Measurements from ENCODE around the gene CLSTN3. TPM values are rescaled to one million over a fixed set of nuclear protein-coding genes. Genes with fewer than 3 reads are reported as not detected.
"Not testable (repeated sequence)": the region's sequence is repeated elsewhere in the genome, so short reads cannot be mapped to it uniquely, and the experiment has no call there.

CLSTN3 gene
- total RNA-seq, 4 donors from 2014 or later: 18.0 to 53.4 (median 37.3) TPM

DNA sequence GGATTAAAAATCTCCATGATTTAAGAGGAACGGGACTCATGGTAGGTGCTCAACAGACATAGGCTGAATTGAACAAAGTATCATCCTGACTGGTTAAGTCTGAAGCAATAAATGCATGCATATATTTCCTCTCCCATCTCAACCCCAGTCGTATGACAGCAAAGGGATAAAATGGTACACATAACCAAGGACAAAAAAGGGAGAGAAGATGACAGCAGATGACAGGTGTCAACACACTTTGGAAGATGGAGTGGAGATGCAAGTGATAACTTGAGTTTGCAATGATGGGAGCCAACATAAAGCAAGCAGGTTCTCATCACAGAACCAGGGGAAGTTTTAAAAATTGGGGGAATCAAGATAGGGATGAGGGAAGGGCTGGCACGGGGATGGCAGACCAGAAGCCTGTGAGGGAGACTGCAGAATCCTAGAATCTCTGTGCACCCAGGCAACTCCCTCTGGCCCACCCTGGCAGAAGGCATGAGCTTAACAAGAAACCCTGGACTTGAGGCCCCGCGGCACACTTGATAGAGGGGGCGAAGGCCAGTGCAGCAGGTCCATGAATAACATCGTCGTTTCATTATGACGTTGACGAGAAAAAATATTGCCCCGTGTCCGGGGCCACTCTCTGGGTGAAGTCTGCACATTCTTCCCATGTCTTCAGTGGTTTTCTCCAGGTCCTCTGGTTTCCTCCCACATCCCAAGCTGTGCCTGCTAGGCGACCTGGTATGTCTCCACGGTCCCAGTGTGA lies 26.2 kb upstream of the CLSTN3 start:
- peaks cover 0 to 3% of the 10 kb centered on the region in 2 donors for H3K36me3 ChIP-seq
- H3K27ac ChIP-seq: no peak overlapping the region
- H3K4me1 ChIP-seq: peaks cover 5 to 8% of the 10 kb centered on the region in 2 donors
- H3K27me3 ChIP-seq: no peaks in the 10 kb centered on the region
- no peak for DNase-seq
- H3K9me3 ChIP-seq: no peaks in the 10 kb centered on the region
- TF ChIP-seq, protein P1, sequence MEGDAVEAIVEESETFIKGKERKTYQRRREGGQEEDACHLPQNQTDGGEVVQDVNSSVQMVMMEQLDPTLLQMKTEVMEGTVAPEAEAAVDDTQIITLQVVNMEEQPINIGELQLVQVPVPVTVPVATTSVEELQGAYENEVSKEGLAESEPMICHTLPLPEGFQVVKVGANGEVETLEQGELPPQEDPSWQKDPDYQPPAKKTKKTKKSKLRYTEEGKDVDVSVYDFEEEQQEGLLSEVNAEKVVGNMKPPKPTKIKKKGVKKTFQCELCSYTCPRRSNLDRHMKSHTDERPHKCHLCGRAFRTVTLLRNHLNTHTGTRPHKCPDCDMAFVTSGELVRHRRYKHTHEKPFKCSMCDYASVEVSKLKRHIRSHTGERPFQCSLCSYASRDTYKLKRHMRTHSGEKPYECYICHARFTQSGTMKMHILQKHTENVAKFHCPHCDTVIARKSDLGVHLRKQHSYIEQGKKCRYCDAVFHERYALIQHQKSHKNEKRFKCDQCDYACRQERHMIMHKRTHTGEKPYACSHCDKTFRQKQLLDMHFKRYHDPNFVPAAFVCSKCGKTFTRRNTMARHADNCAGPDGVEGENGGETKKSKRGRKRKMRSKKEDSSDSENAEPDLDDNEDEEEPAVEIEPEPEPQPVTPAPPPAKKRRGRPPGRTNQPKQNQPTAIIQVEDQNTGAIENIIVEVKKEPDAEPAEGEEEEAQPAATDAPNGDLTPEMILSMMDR (IDR thresholded peaks at IDR 0.05): no peak
- TF ChIP-seq POLR2A (IDR thresholded peaks at IDR 0.05): no peak
- H3K4me3 ChIP-seq (replicated peaks in 1 of 3): no peak overlapping the region
- WGBS, 2 donors: 94 to 95% methylated on average over 14 of the region's 14 CpGs
- intact Hi-C loops (cut with DNase I): loop anchor here (5.0 kb wide), 1 partner anchor 42 kb away; the partner anchor contains the start of gene C1S

DNA sequence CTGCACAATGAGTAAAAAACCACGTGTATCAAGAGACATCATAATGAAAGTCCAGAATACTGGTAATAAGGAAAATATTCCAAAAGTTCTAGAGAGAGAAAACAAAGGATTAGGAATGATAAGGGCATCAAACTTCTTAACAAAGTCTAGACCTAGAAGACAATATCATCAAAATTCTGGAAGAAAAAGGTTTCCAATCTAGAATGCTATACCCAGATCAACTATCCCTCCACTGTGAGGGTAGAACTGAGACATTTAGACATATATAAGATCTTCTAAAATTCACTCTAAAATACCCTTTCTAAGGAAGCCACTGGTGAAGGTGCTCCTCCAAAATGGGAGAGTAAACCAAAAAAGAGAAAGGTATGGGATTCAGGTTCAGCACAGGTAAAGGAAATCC lies 24.1 kb upstream of the CLSTN3 start:
- Histone ChIP-seq H3K9me3 (no peaks in the 10 kb centered on the region), H3K36me3 (no peaks in the 10 kb centered on the region), H3K4me1 (peaks cover 5 to 14% of the 10 kb centered on the region in 2 donors), H3K27ac (no peak overlapping the region), H3K27me3 (no peaks in the 10 kb centered on the region), H3K4me3 (replicated peaks in 1 of 3) (no peak overlapping the region)
- intact Hi-C loops (cut with DNase I): no loop called here
- DNase-seq: no peak
- WGBS, 2 donors: 88 to 91% methylated on average over 1 of the region's 1 CpG
- TF ChIP-seq POLR2A (IDR thresholded peaks at IDR 0.05): no peak
- TF ChIP-seq, protein P1 (IDR thresholded peaks at IDR 0.05): no peak

DNA sequence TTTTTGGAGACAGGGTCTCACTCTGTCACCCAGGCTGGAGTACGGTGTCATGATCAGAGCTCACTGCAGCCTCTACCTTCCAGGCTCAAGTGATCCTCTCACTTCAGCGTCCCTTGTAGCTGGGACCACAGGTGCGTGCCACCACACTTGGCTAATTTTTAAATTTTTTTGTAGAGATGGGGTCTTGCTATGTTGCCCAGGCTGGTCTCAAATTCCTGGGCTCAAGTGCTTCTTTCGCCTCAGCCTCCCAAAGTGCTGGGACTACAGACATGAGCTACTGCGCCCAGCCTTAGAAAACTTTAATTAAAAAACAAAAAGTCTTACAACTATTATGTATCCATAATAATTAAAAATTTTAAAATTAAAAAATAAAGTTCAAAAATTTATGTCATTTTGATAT lies 23.0 kb upstream of the CLSTN3 start:
- H3K27ac ChIP-seq: peak overlapping the region in 2 of 3 donors; percentile 80 to 87
- DNase-seq; H3K27me3 ChIP-seq; H3K4me3 ChIP-seq (replicated peaks in 1 of 3); H3K9me3 ChIP-seq; intact Hi-C loops (cut with DNase I); H3K36me3 ChIP-seq: not testable (repeated sequence)
- peaks cover 5 to 14% of the 10 kb centered on the region in 2 donors for H3K4me1 ChIP-seq
- 97 to 98% methylated on average over 5 of the region's 5 CpGs for WGBS, 2 donors

DNA sequence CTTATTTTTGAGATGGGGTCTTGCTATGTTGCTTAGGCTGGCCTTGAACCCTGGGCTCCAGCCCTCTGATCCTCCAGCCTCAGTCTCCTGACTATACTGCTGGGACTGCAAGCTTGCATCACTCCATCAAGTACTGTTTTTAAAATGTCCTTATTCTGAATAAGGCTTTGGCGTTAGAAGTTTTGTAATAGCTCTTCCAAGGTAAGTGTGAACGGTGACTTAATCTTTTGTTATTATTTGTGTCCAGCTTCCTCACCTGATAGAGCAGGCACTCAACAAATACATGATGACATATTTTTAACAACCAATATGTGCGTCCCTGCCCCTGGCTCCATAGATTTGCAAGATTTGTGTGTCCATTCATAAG lies 22.6 kb upstream of the CLSTN3 start:
- Histone ChIP-seq H3K27me3 (no peaks in the 10 kb centered on the region), H3K4me1 (peaks cover 5 to 14% of the 10 kb centered on the region in 2 donors), H3K4me3 (replicated peaks in 1 of 3) (peak overlapping the region in 2 of 3 donors; percentile 34 to 39), H3K36me3 (no peaks in the 10 kb centered on the region), H3K27ac (peak overlapping the region in 2 of 3 donors; percentile 80 to 87), H3K9me3 (no peaks in the 10 kb centered on the region)
- TF ChIP-seq POLR2A (IDR thresholded peaks at IDR 0.05): no peak
- TF ChIP-seq, protein P1 (IDR thresholded peaks at IDR 0.05): no peak
- 55 to 56% methylated on average over 3 of the region's 3 CpGs for WGBS, 2 donors
- intact Hi-C loops (cut with DNase I): no loop called here
- DNase-seq: no peak

DNA sequence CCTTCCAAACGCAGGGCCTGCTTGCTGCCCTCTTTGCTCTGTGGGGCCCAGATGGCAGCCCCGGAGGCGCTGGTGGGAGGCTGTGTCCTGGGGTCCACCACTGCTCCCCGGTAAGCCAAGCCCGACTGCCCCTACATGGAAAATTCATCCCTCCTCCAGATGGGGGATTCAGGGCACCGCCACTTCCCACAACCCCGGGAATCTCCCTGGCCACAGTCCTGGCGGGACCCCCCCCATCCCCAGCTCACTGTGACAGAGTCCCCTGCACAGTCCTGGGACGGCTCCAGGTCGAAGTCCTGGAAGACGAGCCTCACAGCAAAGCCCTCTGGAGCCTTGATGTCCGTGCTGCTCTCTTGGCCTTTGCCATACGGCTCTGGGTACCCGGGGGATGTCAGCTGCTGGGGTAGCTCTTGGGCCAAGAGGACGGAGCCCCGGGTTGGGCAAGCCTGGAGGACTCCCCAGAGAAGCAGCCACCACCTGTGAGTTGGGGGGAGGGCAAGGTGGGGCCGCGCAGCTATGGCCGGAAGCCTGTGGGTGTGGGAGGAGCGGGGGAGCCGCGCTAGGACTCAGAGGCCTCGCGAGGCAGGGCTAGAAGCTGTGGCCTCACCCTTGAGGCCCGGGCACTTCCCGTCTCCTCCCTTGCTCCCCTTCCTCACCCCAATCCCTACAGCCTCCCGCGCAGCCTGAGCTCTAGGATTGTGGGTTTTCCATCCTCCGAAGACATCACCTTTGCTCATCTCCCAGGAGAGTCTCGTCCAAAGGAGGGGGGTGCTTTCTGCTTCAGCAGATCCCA lies 22.0 kb upstream of the CLSTN3 start:
- Histone ChIP-seq H3K36me3 (no peaks in the 10 kb centered on the region), H3K27me3 (no peaks in the 10 kb centered on the region), H3K4me3 (replicated peaks in 1 of 3) (peak overlapping the region; percentile 34 to 78 (median 39)), H3K4me1 (peaks cover 5 to 14% of the 10 kb centered on the region in 2 donors), H3K27ac (peak overlapping the region; percentile 80 to 87 (median 82)), H3K9me3 (no peaks in the 10 kb centered on the region)
- peak; percentile 71 to 75 for DNase-seq
- TF ChIP-seq, protein P1 (IDR thresholded peaks at IDR 0.05): no peak
- peak in 1 of 2 donors; percentile 48 for TF ChIP-seq POLR2A (IDR thresholded peaks at IDR 0.05)
- 11 to 17% methylated on average over 12 to 24 of the region's 30 CpGs for WGBS, 2 donors
- intact Hi-C loops (cut with DNase I): no loop called here

Data from thyroid gland (tissue), 4 donors.